ENCODE data around the gene CDH4.

The CDH4 gene

GRCh38 chr20:61897401-61898295, 645.6 kb downstream of the CDH4 start:
- no peak for DNase-seq

- no peak for DNase-seq
Observed at GRCh38 chr20:61898405-61898804, 646.3 kb downstream of the CDH4 start.

- DNase-seq: no peak
Observed at GRCh38 chr20:61900011-61900944, 648.2 kb downstream of the CDH4 start.

- no peak for DNase-seq
Observed at GRCh38 chr20:61900945-61901293, 648.9 kb downstream of the CDH4 start.

GRCh38 chr20:61901392-61902220, 649.5 kb downstream of the CDH4 start:
- no peak for DNase-seq

- no peak for DNase-seq
Observed at GRCh38 chr20:61902221-61902869, 650.3 kb downstream of the CDH4 start.

- no peak for DNase-seq
Observed at GRCh38 chr20:61903575-61904340, 651.7 kb downstream of the CDH4 start.

- no peak for DNase-seq
Observed at GRCh38 chr20:61904456-61904855, 652.4 kb downstream of the CDH4 start.

GRCh38 chr20:61905781-61906523, 653.9 kb downstream of the CDH4 start:
- no peak for DNase-seq

- DNase-seq: no peak
Observed at GRCh38 chr20:61907081-61907891, 655.2 kb downstream of the CDH4 start.

- no peak for DNase-seq
Observed at GRCh38 chr20:61908057-61909026, 656.3 kb downstream of the CDH4 start.

GRCh38 chr20:61909028-61909427, 657.0 kb downstream of the CDH4 start:
- DNase-seq: no peak

- no peak for DNase-seq
Observed at GRCh38 chr20:61909821-61910220, 657.8 kb downstream of the CDH4 start.

GRCh38 chr20:61911824-61912223, 659.8 kb downstream of the CDH4 start:
- no peak for DNase-seq

- DNase-seq: no peak
Observed at GRCh38 chr20:61912665-61913422, 660.8 kb downstream of the CDH4 start.

- no peak for DNase-seq
Observed at GRCh38 chr20:61913423-61914225, 661.6 kb downstream of the CDH4 start.

- DNase-seq: no peak
Observed at GRCh38 chr20:61915101-61915500, 663.0 kb downstream of the CDH4 start.
